Caki2 (cell line): ENCODE measurements around the gene C9orf50. TPM values are rescaled to one million over a fixed set of nuclear protein-coding genes. Genes with fewer than 3 reads are reported as not detected.
"Not testable (repeated sequence)": the region's sequence is repeated elsewhere in the genome, so short reads cannot be mapped to it uniquely, and the experiment has no call there.

Experiments
- DNase-seq: peaks from one replicate; pipeline ENCODE4 v3.0.0-alpha.2; 2015; ENCODE audit warnings: low read depth
- in situ Hi-C: cut with HindIII; loops from 2 replicates; pipeline ENCODE4 v1.10.0; 2016; ENCODE audit warnings: low sequenced_read_pairs, low pct_unique_long_range_greater_than_20kb, mixed read lengths
- total RNA-seq: library from RNA; depleted of rRNA; stranded (reverse); fragments of >200 nt; shearing (Covaris generic); gene quantifications from 2 replicates; pipeline ENCODE4 v1.2.3, GENCODE V29; 2014; ENCODE audit warnings: low replicate concordance

The C9orf50 gene
- total RNA-seq, 1 experiment from 2014 or later: not detected

DNA sequence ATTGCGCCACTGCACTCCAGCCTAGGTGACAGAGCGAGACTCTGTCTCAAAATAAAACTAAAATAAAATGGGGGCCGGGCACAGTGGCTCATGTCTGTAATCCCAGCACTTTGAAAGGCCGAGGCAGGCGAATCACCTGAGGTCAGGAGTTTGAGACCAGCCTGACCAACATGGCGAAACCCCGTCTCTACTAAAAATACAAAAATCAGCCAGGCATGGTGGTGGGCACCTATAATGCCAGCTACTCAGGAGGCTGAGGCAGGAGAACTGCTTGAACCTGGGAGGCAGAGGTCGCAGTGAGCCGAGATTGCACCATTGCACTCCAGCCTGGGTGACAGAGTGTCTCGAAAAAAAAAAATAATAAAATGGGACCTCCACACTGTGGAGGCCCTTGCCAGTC is 15.4 kb upstream of the C9orf50 start:
- DNase-seq, in situ Hi-C loops: not testable (repeated sequence)

DNA sequence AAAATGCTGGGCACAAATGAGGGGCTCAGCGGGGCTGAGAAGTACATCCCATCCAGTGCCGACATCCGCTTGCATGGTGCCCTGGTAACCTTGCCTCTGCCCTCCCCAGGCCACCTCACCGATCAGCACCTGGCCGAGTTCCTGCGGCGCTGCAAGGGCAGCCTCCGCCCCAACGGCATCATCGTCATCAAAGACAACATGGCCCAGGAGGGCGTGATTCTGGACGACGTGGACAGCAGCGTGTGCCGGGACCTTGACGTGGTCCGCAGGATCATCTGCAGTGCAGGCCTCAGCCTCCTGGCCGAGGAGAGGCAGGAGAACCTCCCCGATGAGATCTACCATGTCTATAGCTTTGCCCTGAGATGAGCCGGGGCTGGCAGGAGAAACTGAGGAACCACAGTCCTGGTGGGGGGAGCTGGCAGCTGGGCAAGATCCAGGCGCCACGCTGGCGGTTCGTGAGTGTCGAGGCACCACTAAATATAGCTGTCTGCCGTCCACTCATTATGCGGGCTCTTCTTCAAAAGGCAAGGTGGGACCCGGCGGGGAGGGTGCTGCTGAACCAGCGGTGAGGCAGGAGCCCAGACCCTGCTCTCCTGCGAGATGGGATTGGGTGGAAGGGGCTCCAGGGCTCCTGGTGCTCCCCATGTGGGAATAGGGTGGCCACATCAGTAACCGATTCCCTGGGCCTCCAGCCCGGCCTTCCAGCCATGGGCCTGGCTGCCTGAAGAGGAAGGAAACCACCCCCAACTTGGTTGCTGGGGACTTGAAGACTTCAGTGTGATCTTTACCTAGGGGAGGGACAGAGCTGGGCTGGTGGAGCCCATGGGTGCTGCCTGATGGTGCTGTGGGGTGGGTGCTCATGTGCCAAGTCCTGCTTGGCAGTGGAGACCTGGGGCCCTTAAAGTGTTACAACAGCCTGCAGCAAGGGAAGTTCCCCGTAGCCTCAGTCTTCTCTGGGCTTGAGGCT is 14.5 kb upstream of the C9orf50 start:
- DNase-seq: no peak
- in situ Hi-C loops: no loop called here

DNA sequence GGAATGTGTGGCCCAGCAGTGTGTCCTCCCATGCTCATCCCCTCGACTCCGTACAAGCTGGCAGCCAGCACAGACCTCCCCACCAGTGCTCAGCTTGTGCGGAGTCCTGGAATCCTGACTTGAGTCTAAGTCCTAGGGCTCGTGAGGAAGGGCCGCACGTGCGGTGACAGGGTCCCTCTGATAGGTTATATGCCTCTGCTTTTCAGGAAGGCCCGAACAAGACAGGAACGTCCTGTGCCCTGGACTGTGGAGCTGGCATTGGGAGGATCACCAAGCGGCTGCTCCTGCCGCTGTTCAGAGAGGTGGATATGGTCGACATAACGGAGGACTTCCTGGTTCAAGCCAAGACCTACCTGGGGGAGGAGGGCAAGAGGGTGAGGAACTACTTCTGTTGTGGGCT is 12.9 kb upstream of the C9orf50 start:
- DNase-seq: no peak
- in situ Hi-C loops: no loop called here

DNA sequence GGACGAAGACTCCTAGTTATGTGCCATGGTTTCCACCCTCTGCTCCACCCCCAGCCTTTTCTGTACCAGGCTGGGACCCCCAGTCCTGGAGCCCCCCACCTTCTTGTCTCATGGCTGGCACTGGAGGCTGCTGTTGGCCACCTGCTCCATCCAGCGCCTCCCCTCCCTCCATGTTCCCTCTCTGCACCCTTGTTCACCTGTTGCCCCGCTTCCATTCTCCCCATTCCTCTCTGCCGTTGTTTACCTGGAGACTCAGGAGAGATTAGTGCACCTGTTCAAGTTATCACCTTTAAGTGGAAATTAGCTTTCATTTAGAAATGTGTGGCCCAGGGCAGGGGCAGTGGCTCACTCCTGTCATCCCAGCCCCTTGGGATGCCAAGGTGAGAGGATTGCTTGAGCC is 12.3 kb upstream of the C9orf50 start:
- in situ Hi-C loops: no loop called here
- no peak for DNase-seq

DNA sequence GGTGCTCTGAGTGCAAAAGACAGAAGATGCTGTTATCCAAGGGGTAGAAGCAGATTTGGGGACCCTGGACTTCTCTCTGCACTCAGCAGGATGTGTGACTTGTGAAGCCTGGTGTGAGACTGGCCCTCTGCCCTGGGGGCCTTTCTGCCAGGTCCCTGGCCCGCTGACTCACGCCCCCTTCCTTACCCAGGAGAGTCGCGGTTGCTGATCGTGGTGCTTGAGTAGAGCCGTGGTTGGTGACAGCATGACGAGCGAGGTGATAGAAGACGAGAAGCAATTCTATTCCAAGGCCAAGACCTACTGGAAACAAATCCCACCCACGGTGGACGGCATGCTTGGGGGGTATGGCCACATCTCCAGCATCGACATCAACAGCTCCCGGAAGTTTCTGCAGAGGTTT is 11.6 kb upstream of the C9orf50 start:
- in situ Hi-C loops: no loop called here

DNA sequence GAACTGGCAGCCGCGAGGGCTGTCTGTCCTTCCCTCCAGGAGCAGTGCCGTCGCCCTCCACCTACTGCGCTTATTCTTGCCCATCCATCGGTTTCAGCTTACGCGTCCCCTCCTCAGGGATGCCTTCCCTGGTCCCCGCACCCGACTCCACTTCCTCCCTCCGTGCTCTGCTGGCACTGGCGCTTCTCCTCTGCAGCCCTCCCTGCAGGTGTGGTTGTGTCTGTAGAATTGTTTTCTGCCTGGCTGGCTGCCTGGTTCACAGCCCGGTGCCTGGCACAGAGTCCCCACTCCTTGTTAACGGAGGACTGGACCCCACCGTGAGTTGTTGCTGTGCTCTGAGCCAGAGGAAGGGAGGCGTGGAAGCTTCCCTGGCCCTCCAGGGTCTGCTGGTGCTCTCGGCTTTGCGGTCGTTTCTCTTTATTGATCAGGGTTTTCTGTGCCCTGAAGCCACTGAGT is 10.8 kb upstream of the C9orf50 start:
- in situ Hi-C loops: no loop called here
- no peak for DNase-seq

More for the DNA sequence above, 11.6 kb upstream of the C9orf50 start:
- DNase-seq: no peak

DNA sequence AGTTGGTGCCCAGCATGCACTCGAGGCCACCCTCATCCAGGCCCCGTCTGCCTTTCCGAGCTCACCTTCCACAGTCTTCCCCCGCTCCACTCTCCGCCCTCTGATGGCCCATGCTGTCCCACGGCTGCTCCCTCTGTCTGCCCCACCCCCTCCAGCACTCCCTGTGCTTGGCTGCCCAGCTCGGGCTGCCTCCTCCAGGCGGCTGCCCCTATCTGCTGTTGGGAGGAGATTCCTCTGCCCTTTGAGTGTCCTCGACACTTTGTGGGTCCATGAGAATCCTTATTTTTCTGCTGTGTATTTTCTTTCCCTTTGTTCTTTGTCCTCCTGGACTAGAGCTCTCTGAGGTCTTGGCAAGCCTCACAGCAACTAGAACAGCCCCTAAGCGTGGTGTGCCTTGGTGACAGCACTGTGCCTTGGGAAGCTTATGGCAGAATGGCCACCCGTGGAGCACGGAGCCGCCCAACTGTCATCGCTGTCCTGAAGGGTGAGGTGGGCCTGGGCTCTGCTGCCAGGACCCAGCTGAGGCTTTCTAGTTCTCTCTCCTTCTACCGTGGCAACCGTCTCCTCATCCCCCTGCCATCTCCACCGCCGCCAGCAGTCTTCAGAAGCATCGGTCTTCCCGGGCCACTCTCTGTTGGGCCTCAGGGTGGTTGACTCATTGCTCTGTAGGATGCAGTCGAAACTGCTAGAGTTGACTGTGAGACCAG is 10.2 kb upstream of the C9orf50 start:
- in situ Hi-C loops: no loop called here
- no peak for DNase-seq

DNA sequence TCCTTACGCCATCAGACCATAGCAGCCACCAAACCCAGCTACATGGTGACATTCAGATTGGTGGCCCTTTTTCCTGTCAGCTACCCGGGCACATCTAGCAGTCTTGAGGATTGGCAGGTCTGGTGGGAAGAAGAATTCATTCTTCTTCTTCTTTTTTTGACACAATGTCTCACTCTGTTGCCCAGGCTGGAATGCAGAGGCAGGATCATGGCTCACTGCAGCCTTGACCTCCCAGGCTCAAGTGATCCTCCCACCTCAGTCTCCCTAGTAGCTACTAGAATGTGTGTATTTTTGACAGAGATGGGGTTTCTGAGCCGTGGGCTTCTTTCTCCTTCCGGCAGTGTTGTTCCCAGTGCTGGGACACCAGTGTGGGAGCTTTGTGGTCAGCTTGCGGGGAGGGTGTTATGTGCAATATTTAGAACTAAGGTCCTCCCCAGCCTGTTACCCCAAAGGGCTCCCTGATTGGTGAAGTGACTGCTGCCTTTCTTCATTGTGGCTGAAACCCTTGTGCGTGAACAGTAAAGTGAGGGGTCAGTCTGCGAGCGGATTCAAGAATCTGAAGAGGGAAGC is 8.4 kb upstream of the C9orf50 start:
- DNase-seq: no peak
- in situ Hi-C loops: no loop called here

DNA sequence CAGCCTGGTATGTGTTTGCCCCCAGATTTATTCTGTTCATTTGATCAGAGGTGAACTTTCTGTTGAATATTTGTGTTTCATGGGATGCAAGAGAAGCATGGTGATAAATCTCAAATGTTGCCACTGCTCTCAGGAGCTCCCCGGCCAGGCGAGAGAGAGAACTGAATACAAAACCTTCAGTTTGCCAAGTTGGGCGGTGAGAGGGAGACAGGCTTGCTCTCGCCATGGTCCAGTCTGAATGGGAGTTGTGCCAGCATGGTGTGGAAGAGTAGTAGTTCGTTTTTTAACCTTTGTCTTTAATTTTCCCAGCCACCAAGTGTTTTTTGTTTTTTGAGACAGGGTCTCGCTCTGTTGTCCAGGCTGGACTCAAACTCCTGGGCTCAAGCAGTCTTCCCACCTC is 7.8 kb upstream of the C9orf50 start:
- in situ Hi-C loops: no loop called here
- DNase-seq: no peak

DNA sequence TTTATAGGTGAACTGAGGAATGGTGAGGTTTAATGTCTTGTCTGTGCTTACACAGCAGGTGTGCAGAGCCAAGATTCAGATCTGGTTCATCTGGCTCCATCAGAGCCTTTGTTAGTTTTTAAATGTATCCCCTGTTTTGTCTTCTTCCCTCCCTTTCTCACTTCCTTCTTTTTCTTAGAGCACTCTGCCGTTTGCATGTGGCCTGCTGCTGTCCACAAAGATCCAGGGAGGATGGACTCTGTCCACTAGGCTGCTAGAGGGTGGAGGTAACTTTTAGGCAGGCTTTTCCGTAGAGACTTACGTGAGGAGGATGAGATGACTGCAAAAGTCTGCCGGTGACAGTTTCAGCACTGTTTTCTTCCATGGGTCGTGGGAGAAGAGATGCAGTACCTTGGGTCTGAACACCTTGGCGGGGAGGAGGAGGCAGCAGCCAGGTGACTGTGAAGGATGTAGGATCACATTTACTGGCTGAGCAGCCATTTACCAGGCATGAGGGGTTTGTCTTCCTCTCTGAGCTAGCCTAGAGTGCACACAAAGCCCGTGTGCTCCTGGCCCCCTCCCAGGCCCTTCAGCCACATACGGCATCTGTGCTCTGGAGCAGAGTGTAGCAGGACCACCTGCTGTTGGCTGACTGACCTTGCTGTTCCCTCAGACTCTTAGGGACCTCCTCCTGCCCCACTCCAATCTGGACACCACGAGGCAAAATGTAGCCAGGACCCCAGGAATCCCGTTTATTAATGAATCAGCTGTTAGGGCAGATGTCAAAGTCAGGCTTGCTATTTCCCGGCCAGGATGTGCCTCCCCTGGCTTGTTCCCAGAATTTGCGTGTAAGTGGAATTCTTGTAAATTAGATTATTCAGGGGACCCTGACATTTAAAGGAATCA is 6.9 kb upstream of the C9orf50 start:
- in situ Hi-C loops: no loop called here
- no peak for DNase-seq

DNA sequence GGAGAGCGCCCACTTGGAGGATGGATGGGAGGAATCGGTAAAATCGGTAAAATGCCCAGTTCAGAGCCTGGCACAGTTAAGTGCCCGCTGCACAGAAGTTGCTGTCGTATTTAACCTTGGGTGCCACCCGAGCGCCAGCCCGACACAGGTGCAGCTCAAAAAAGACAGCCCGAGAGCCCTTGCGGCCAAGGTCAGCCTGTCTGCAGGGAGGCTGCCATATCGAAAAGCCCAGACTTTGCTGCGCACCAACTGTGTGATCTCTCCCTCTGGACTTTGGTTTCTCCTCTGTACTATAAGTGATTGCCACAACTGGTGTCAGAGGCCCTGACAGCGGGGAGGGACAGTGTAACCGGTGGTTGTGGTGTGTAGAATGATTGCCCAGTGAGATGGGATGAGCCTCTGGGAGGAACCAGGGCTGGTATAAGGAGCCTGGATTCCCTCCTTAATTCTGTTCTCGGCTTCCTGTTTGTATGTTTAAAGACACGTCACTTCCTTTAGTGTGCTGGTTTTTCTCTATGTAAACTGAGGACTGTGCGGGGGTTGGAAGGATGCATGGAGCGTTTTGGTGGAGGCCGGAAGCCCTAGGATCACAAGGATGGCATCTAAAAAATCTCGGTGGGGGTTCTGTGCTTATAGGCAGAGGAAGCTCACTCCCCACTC is 5.9 kb upstream of the C9orf50 start:
- in situ Hi-C loops: no loop called here
- DNase-seq: peak; percentile 28

DNA sequence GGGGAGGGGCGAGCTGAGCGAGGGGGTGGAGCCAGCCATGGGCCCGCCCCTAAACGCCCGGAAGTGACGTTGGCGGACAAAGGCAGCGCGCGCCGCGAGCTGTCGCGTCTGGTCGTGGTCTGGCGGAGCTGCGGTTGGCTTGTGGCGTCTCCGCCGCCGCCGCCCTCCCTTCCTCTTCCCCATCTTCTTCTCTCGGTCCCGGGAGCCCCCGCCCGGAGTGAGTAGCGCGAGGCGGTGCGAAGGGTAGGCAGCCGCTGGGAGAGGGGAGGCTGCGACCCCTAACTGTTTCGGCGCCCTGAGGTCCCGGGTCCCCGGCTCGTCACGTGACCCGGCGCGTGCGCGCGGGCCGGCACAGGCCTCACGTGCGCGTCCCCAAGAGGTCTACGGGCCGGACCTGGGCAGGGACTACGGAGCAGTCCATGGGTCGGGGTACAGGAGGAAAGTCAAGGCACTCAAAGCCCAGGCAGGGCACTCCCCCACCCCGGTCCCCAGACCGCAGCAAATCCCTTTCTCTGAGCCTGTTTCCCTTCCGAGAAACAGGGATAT is 5.3 kb upstream of the C9orf50 start, which contains the start of gene NTMT1:
Gene NTMT1 (plus strand): TSS at position 85 of the 546 bp plus-strand sequence. CDS start 6,541 bp downstream, outside the sequence.
- peak; percentile 85 for DNase-seq
- in situ Hi-C loops: no loop called here

DNA sequence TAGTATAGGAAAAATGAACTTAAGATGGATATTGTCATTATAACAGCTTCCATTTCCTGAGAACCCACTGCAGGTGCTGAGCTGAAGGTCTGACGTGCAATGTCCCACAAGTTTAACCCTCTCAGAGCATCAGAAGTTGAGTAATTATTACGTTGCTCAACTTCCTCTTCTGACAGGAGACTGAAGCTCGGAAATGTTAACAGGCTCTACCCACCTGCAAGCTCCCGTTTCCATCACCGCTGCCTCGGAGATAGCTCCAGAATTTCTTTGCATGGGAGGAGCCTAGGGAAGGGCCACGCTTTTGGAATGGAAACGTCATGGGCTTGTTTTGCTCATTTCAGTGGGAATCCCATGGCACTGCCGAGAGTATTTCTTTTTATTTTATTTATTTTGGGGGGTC is 4.0 kb upstream of the C9orf50 start:
- in situ Hi-C loops: no loop called here
- no peak for DNase-seq

DNA sequence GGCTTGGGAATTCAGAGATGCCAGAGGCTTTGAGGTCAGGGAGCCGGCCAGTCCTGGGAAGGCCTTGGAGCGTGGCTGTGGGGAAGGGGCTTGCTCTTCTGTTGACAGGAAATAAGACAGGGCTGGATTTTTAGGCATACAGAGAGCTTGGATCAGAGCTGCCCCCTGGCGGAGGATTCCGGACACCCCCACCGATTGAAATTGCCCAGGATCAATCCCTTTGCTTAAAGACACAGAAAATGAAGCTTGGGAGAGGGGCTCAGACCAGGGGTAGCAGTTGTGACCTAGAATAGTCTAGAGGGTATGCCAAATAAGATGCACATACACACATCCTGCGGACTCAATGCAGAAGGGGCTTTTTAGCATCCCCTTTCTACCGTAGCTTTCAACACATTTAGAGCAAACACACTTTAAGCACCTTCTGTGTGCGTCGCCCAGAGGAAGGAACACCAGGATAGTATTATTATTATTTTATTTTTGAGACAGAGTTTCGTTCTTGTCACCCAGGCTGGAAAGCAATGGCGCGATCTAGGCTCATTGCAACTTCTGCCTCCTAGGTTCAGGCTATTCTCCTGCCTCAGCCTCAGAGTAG is 3.4 kb upstream of the C9orf50 start:
- in situ Hi-C loops: no loop called here
- peak; percentile 26 for DNase-seq

DNA sequence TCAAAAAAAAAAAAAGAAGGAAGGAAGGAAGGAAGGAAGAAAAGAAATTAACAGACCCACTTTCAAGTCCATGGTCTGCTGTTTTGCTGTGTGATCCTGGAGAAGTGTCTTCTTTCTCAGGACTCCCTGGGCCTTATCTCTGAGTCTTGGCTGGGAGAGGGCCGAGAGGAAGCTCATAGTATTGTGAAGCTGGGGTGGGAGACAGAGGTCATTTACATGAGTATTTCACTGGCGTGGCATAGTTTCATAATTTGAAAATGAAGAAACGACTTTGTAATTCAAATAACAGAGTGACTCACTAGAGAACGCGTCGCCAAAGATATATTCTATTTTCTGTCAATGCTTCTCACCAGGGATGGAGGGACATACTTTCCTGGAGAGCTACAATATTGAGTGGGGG is 2.4 kb upstream of the C9orf50 start:
- in situ Hi-C loops: no loop called here
- DNase-seq: no peak

DNA sequence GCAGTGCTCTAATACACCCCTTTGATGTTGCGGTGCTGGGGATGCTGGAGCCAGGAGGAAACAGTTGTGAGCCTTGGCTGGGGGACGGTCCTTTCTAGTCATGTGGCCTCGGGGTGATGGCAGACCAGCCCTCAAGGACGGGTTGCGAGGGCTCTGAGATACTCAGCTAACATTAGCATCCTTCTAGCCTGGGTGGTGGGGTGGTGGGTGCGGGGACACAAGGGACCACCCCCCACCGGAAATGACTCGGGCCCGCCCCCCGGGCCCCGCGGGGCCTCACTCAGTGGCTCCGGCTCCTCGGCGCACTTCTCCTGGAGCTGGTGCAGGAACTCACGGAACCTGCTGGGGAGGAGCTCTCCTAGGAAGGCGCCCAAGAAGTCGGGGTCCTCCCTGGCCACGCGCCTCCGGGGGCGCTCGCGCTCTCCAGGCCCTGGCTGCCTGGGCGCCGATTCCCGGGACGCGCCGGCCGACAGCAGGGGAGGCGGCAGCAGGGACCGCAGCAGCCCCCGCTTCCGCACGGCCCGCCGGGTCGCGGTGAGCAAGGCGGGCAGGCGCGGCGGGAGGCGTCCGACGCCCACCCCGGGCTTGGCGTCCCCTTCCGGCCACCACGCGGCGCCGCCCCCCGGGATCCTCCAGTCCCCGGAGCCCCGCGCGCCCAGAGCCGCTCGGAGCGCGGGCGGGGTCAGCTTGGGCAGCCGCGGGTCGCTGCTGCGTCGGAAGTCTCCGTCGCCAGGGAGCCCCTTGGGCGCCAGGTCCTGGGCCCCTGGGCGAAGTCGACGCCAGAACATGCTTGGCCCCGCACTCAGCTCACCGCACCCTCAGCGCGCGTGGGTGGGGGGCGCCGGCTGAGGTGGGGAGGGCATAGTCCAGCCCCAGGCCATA is 873 bp downstream of the C9orf50 start:
- in situ Hi-C loops: no loop called here
- DNase-seq: no peak
